ENCODE data around the gene GRM4. TPM values are rescaled to one million over a fixed set of nuclear protein-coding genes. Genes with fewer than 3 reads are reported as not detected.

GRM4 gene
- total RNA-seq, 1 donor from 2014 or later = not detected

- no peaks in the 10 kb centered on the region for H3K4me1 ChIP-seq
- no peaks in the 10 kb centered on the region for H3K27me3 ChIP-seq
- no peaks in the 10 kb centered on the region for H3K36me3 ChIP-seq
- intact Hi-C loops (cut with DNase I) = no loop called here
- no peak for DNase-seq (ENCODE audit: low spot score in 2 of 2)
- H3K9me3 ChIP-seq = no peaks in the 10 kb centered on the region
- no peak overlapping the region for H3K4me3 ChIP-seq
- TF ChIP-seq CTCF (IDR thresholded peaks at IDR 0.05) = no peak
- H3K27ac ChIP-seq = no peak overlapping the region
Observed at GRCh38 chr6:34092631-34093030, 53.3 kb downstream of the GRM4 start.

DNA sequence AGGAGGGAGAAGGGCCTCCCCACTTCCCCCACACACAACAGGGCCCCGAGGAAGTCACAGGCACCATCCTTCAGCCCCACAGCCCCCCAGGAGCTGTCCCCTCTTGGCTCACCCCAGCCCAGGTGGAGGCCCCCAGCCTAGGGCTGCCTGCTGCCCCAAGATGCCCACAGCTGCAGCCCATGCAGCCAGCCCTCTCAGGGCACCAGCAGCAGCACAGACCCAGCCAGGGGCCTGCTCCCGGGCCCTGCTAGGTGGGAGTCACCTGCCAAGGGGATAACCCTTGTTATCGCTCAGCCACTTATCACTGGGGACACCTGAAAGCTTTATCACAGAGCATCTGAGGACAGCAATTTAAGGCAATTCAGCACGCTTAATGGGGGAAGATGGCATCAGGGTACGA is 55.0 kb downstream of the GRM4 start:
- no peak for TF ChIP-seq CTCF (IDR thresholded peaks at IDR 0.05)
- Histone ChIP-seq H3K4me1 (no peaks in the 10 kb centered on the region), H3K36me3 (no peaks in the 10 kb centered on the region), H3K27me3 (no peaks in the 10 kb centered on the region), H3K27ac (no peak overlapping the region), H3K4me3 (no peak overlapping the region), H3K9me3 (no peaks in the 10 kb centered on the region)
- intact Hi-C loops (cut with DNase I) = no loop called here
- no peak for DNase-seq (ENCODE audit: low spot score in 2 of 2)

GRCh38 chr6:34090529-34090928 is 55.4 kb downstream of the GRM4 start:
- no peak overlapping the region for H3K4me3 ChIP-seq
- no peaks in the 10 kb centered on the region for H3K4me1 ChIP-seq
- H3K36me3 ChIP-seq = no peaks in the 10 kb centered on the region
- TF ChIP-seq CTCF (IDR thresholded peaks at IDR 0.05) = no peak
- no peak for DNase-seq (ENCODE audit: low spot score in 2 of 2)
- intact Hi-C loops (cut with DNase I) = no loop called here
- no peaks in the 10 kb centered on the region for H3K27me3 ChIP-seq
- H3K27ac ChIP-seq = no peak overlapping the region
- H3K9me3 ChIP-seq = no peaks in the 10 kb centered on the region

DNA sequence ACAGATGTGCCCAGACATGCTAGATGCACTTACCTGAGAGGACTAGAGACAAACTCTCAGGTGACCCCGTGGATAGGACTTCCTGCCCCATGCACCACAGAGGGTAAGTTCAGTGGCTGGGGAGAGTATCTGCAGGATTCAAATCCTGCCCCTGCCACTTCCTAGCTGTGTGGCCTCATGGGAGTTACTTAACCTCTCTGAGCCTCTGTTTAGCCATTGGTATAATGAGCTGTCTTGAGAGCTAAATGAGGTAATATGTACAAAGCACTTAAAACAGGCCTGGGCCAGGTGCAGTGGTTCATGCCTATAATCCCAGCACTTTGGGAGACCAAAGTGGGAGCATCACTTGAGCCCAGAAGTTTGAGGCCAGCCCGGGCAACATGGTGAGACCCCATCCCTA is 59.3 kb downstream of the GRM4 start:
- Histone ChIP-seq H3K27ac (no peak overlapping the region), H3K4me1 (no peaks in the 10 kb centered on the region), H3K4me3 (no peak overlapping the region), H3K27me3 (no peaks in the 10 kb centered on the region), H3K9me3 (no peaks in the 10 kb centered on the region), H3K36me3 (no peaks in the 10 kb centered on the region)
- TF ChIP-seq CTCF (IDR thresholded peaks at IDR 0.05) = no peak
- intact Hi-C loops (cut with DNase I) = no loop called here
- DNase-seq (ENCODE audit: low spot score in 2 of 2) = no peak

GRCh38 chr6:34085453-34086170 is 60.3 kb downstream of the GRM4 start:
- no peak overlapping the region for H3K4me3 ChIP-seq
- H3K27ac ChIP-seq = no peak overlapping the region
- H3K36me3 ChIP-seq = no peaks in the 10 kb centered on the region
- no peaks in the 10 kb centered on the region for H3K9me3 ChIP-seq
- no peak for TF ChIP-seq CTCF (IDR thresholded peaks at IDR 0.05)
- no peak for DNase-seq (ENCODE audit: low spot score in 2 of 2)
- intact Hi-C loops (cut with DNase I) = no loop called here
- no peaks in the 10 kb centered on the region for H3K27me3 ChIP-seq
- no peaks in the 10 kb centered on the region for H3K4me1 ChIP-seq
